ENCODE data around the gene CACUL1. TPM values are rescaled to one million over a fixed set of nuclear protein-coding genes. Genes with fewer than 3 reads are reported as not detected.

The CACUL1 gene
- total RNA-seq, 3 donors from 2014 or later: 33.4 to 68.6 (median 55.2) TPM

GRCh38 chr10:118758449-118758848 is 3.7 kb upstream of the CACUL1 start:
- no peak for TF ChIP-seq POLR2AphosphoS5 (IDR thresholded peaks at IDR 0.05)
- no peaks in the 10 kb centered on the region for H3K4me1 ChIP-seq
- H3K27ac ChIP-seq: no peak overlapping the region
- no peaks in the 10 kb centered on the region for H3K27me3 ChIP-seq
- DNase-seq (ENCODE audit: low spot score in 2 of 2): no peak
- no peaks in the 10 kb centered on the region for H3K9me3 ChIP-seq
- H3K4me3 ChIP-seq: no peak overlapping the region
- intact Hi-C loops (cut with DNase I; ENCODE audit: low total_unique reads): no loop called here
- H3K36me3 ChIP-seq: no peaks in the 10 kb centered on the region

- peak overlapping the region; percentile 96 to 99 (median 98) for H3K4me3 ChIP-seq
- TF ChIP-seq POLR2A (IDR thresholded peaks at IDR 0.05) (no peak), POLR2AphosphoS5 (IDR thresholded peaks at IDR 0.05) (no peak), CTCF (IDR thresholded peaks at IDR 0.05) (no peak)
- no peaks in the 10 kb centered on the region for H3K9me3 ChIP-seq
- intact Hi-C loops (cut with DNase I; ENCODE audit: low total_unique reads): no loop called here
- H3K27me3 ChIP-seq: no peaks in the 10 kb centered on the region
- no peaks in the 10 kb centered on the region for H3K4me1 ChIP-seq
- H3K27ac ChIP-seq: peak overlapping the region; percentile 93 to 98
- DNase-seq (ENCODE audit: low spot score in 2 of 2): peak; percentile 59 to 62
- no peaks in the 10 kb centered on the region for H3K36me3 ChIP-seq
Measured at GRCh38 chr10:118754229-118754555, 578 bp downstream of the CACUL1 start.

- DNase-seq (ENCODE audit: low spot score in 2 of 2): peak in 1 of 2 donors; percentile 81
- TF ChIP-seq POLR2A (IDR thresholded peaks at IDR 0.05) (no peak), POLR2AphosphoS5 (IDR thresholded peaks at IDR 0.05) (no peak), CTCF (IDR thresholded peaks at IDR 0.05) (no peak)
- Histone ChIP-seq H3K4me3 (peak overlapping the region; percentile 96 to 99 (median 98)), H3K4me1 (no peaks in the 10 kb centered on the region), H3K27me3 (no peaks in the 10 kb centered on the region), H3K27ac (peak overlapping the region; percentile 93 to 98), H3K36me3 (no peaks in the 10 kb centered on the region), H3K9me3 (no peaks in the 10 kb centered on the region)
- intact Hi-C loops (cut with DNase I; ENCODE audit: low total_unique reads): no loop called here
Measured at GRCh38 chr10:118753331-118754228, 1.2 kb downstream of the CACUL1 start.

GRCh38 chr10:118752409-118752808 is 2.4 kb downstream of the CACUL1 start:
- Histone ChIP-seq H3K27ac (peak overlapping the region in 1 of 2 donors; percentile 98), H3K27me3 (no peaks in the 10 kb centered on the region), H3K36me3 (no peaks in the 10 kb centered on the region), H3K4me3 (no peak overlapping the region), H3K4me1 (no peaks in the 10 kb centered on the region), H3K9me3 (no peaks in the 10 kb centered on the region)
- DNase-seq (ENCODE audit: low spot score in 2 of 2): no peak
- TF ChIP-seq POLR2AphosphoS5 (IDR thresholded peaks at IDR 0.05) (no peak), CTCF (IDR thresholded peaks at IDR 0.05) (no peak), POLR2A (IDR thresholded peaks at IDR 0.05) (no peak)
- intact Hi-C loops (cut with DNase I; ENCODE audit: low total_unique reads): no loop called here

GRCh38 chr10:118751265-118751664 is 3.5 kb downstream of the CACUL1 start:
- Histone ChIP-seq H3K36me3 (no peaks in the 10 kb centered on the region), H3K4me1 (no peaks in the 10 kb centered on the region), H3K27me3 (no peaks in the 10 kb centered on the region), H3K4me3 (no peak overlapping the region), H3K27ac (no peak overlapping the region), H3K9me3 (no peaks in the 10 kb centered on the region)
- intact Hi-C loops (cut with DNase I; ENCODE audit: low total_unique reads): no loop called here
- TF ChIP-seq POLR2A (IDR thresholded peaks at IDR 0.05) (no peak), POLR2AphosphoS5 (IDR thresholded peaks at IDR 0.05) (no peak)
- DNase-seq (ENCODE audit: low spot score in 2 of 2): no peak

GRCh38 chr10:118748041-118748440 is 6.7 kb downstream of the CACUL1 start:
- no peak for DNase-seq (ENCODE audit: low spot score in 2 of 2)
- no peak for TF ChIP-seq POLR2AphosphoS5 (IDR thresholded peaks at IDR 0.05)
- no peak for TF ChIP-seq POLR2A (IDR thresholded peaks at IDR 0.05)
- TF ChIP-seq CTCF (IDR thresholded peaks at IDR 0.05): no peak
- Histone ChIP-seq H3K4me1 (no peaks in the 10 kb centered on the region), H3K4me3 (peak overlapping the region in 1 of 3 donors; percentile 18), H3K27ac (peak overlapping the region; percentile 3 to 33), H3K9me3 (no peaks in the 10 kb centered on the region), H3K36me3 (no peaks in the 10 kb centered on the region), H3K27me3 (no peaks in the 10 kb centered on the region)
- intact Hi-C loops (cut with DNase I; ENCODE audit: low total_unique reads): no loop called here

Measured in breast epithelium (tissue), 4 donors.